IPS-18a (cell line): Measurements from ENCODE around the gene CTIF.
"Not testable (repeated sequence)": the region's sequence is repeated elsewhere in the genome, so short reads cannot be mapped to it uniquely, and the experiment has no call there.

Source experiments
- H3K27ac ChIP-seq: one replicate; pipeline ENCODE4 v1.5.1; 2013; ENCODE audit warnings: low read length
- H3K27me3 ChIP-seq: one replicate; pipeline ENCODE4 v1.6.1; 2013; ENCODE audit warnings: mild to moderate bottlenecking, low read length; ENCODE audit not compliant: control insufficient read depth, insufficient read depth
- H3K36me3 ChIP-seq: one replicate; pipeline ENCODE4 v1.6.1; 2013; ENCODE audit warnings: low read depth, low read length; ENCODE audit not compliant: control insufficient read depth
- H3K4me1 ChIP-seq: one replicate; pipeline ENCODE4 v1.6.1; 2013; ENCODE audit warnings: low read depth, low read length; ENCODE audit not compliant: control insufficient read depth
- H3K4me3 ChIP-seq: one replicate; pipeline ENCODE4 v1.5.1; 2013; ENCODE audit warnings: low read length
- H3K9ac ChIP-seq: one replicate; pipeline ENCODE4 v1.6.1; 2013; ENCODE audit warnings: mild to moderate bottlenecking, low read length, moderate library complexity
- H3K9me3 ChIP-seq: one replicate; pipeline ENCODE4 v1.6.1; 2013; ENCODE audit warnings: low read depth, low read length; ENCODE audit not compliant: control insufficient read depth

Gene CTIF

GRCh38 chr18:48705531-48705930, 166.7 kb downstream of the CTIF start:
- no peaks in the 10 kb centered on the region for H3K36me3 ChIP-seq
- H3K27ac ChIP-seq: no peak overlapping the region
- no peaks in the 10 kb centered on the region for H3K27me3 ChIP-seq
- H3K9ac ChIP-seq: no peak overlapping the region
- H3K4me1 ChIP-seq: no peaks in the 10 kb centered on the region
- no peaks in the 10 kb centered on the region for H3K9me3 ChIP-seq
- no peak overlapping the region for H3K4me3 ChIP-seq

GRCh38 chr18:48706731-48707130, 167.9 kb downstream of the CTIF start:
- no peaks in the 10 kb centered on the region for H3K4me1 ChIP-seq
- H3K9me3 ChIP-seq: no peaks in the 10 kb centered on the region
- H3K27me3 ChIP-seq: no peaks in the 10 kb centered on the region
- no peak overlapping the region for H3K9ac ChIP-seq
- H3K27ac ChIP-seq: no peak overlapping the region
- no peak overlapping the region for H3K4me3 ChIP-seq
- H3K36me3 ChIP-seq: no peaks in the 10 kb centered on the region

- Histone ChIP-seq H3K4me1 (no peaks in the 10 kb centered on the region), H3K9me3 (no peaks in the 10 kb centered on the region), H3K4me3 (no peak overlapping the region), H3K36me3 (no peaks in the 10 kb centered on the region), H3K9ac (no peak overlapping the region), H3K27ac (no peak overlapping the region), H3K27me3 (no peaks in the 10 kb centered on the region)
Observed at GRCh38 chr18:48707636-48708296, 168.9 kb downstream of the CTIF start.

- no peak overlapping the region for H3K27ac ChIP-seq
- H3K4me1 ChIP-seq: no peaks in the 10 kb centered on the region
- no peak overlapping the region for H3K9ac ChIP-seq
- no peaks in the 10 kb centered on the region for H3K9me3 ChIP-seq
- H3K4me3 ChIP-seq: no peak overlapping the region
- H3K27me3 ChIP-seq: no peaks in the 10 kb centered on the region
- H3K36me3 ChIP-seq: no peaks in the 10 kb centered on the region
Observed at GRCh38 chr18:48708807-48709206, 170.0 kb downstream of the CTIF start.

GRCh38 chr18:48709371-48710062, 170.7 kb downstream of the CTIF start:
- Histone ChIP-seq H3K27ac (no peak overlapping the region), H3K9me3 (no peaks in the 10 kb centered on the region), H3K4me1 (no peaks in the 10 kb centered on the region), H3K27me3 (no peaks in the 10 kb centered on the region), H3K9ac (no peak overlapping the region), H3K36me3 (no peaks in the 10 kb centered on the region), H3K4me3 (no peak overlapping the region)

GRCh38 chr18:48711651-48712486, 173.0 kb downstream of the CTIF start:
- no peaks in the 10 kb centered on the region for H3K36me3 ChIP-seq
- H3K27me3 ChIP-seq: no peaks in the 10 kb centered on the region
- no peak overlapping the region for H3K9ac ChIP-seq
- H3K4me1 ChIP-seq: peaks cover 7% of the 10 kb centered on the region
- H3K27ac ChIP-seq: no peak overlapping the region
- no peak overlapping the region for H3K4me3 ChIP-seq
- no peaks in the 10 kb centered on the region for H3K9me3 ChIP-seq

- no peak overlapping the region for H3K27ac ChIP-seq
- no peaks in the 10 kb centered on the region for H3K27me3 ChIP-seq
- peaks cover 7% of the 10 kb centered on the region for H3K4me1 ChIP-seq
- no peak overlapping the region for H3K4me3 ChIP-seq
- no peaks in the 10 kb centered on the region for H3K9me3 ChIP-seq
- H3K36me3 ChIP-seq: no peaks in the 10 kb centered on the region
- no peak overlapping the region for H3K9ac ChIP-seq
Observed at GRCh38 chr18:48713309-48713708, 174.5 kb downstream of the CTIF start.

GRCh38 chr18:48714873-48715272, 176.0 kb downstream of the CTIF start:
- no peaks in the 10 kb centered on the region for H3K27me3 ChIP-seq
- H3K36me3 ChIP-seq: no peaks in the 10 kb centered on the region
- no peak overlapping the region for H3K9ac ChIP-seq
- H3K9me3 ChIP-seq: no peaks in the 10 kb centered on the region
- H3K4me3 ChIP-seq: no peak overlapping the region
- no peak overlapping the region for H3K27ac ChIP-seq
- H3K4me1 ChIP-seq: peaks cover 7% of the 10 kb centered on the region

- H3K36me3 ChIP-seq: no peaks in the 10 kb centered on the region
- no peak overlapping the region for H3K4me3 ChIP-seq
- no peaks in the 10 kb centered on the region for H3K27me3 ChIP-seq
- H3K9me3 ChIP-seq: no peaks in the 10 kb centered on the region
- peaks cover 7% of the 10 kb centered on the region for H3K4me1 ChIP-seq
- H3K9ac ChIP-seq: no peak overlapping the region
- no peak overlapping the region for H3K27ac ChIP-seq
Observed at GRCh38 chr18:48715711-48716361, 177.0 kb downstream of the CTIF start.

- H3K27ac ChIP-seq, H3K9me3 ChIP-seq, H3K27me3 ChIP-seq, H3K4me1 ChIP-seq, H3K4me3 ChIP-seq, H3K36me3 ChIP-seq, H3K9ac ChIP-seq: not testable (repeated sequence)
Observed at GRCh38 chr18:48717227-48717626, 178.4 kb downstream of the CTIF start.

GRCh38 chr18:48718251-48718959, 179.6 kb downstream of the CTIF start:
- Histone ChIP-seq H3K36me3 (no peaks in the 10 kb centered on the region), H3K4me3 (no peak overlapping the region), H3K27me3 (no peaks in the 10 kb centered on the region), H3K9me3 (no peaks in the 10 kb centered on the region), H3K4me1 (peaks cover 7% of the 10 kb centered on the region), H3K27ac (no peak overlapping the region), H3K9ac (no peak overlapping the region)
